Activated CD4-positive, CD25-positive, alpha-beta regulatory T cell treated with anti-CD3 and anti-CD28 coated beads, Interleukin-2, amount 50 U/mL, for 24 hours (primary cell): ENCODE measurements around the gene LGI2.
"Not testable (repeated sequence)": the region's sequence is repeated elsewhere in the genome, so short reads cannot be mapped to it uniquely, and the experiment has no call there.

Experiments used
- ATAC-seq, 2 donors: fragments of 150-1000 bp; cut with Tn5 transposase; one replicate each; pipeline ENCODE4 v1.10.0; 2021; ENCODE audit warnings: mild to moderate bottlenecking in 1 of 2, moderate library complexity in 1 of 2

The LGI2 gene

GRCh38 chr4:25043548-25043947 lies 12.8 kb upstream of the LGI2 start:
- ATAC-seq = no peak

DNA sequence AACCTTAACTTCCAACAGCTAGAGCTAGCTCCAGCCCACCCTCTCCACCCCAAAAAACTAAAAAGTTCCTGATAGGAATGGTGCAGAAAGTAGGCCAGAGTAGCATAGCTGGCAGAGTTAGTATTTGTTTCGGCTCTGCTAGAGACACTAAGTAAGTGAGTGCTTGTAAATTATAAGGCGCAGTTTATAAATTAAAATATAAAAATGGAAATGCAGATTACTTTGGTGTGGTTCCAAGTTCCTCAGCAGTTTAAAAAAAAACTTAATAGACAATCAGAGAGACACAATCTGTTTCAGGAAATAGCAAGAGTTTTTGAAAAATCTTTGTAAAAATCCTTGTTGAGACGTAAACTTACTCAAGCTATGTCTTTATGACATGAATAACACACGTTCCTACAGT lies 2.8 kb upstream of the LGI2 start:
- ATAC-seq = no peak

GRCh38 chr4:25032126-25032525 lies 1.4 kb upstream of the LGI2 start:
- ATAC-seq = no peak

DNA sequence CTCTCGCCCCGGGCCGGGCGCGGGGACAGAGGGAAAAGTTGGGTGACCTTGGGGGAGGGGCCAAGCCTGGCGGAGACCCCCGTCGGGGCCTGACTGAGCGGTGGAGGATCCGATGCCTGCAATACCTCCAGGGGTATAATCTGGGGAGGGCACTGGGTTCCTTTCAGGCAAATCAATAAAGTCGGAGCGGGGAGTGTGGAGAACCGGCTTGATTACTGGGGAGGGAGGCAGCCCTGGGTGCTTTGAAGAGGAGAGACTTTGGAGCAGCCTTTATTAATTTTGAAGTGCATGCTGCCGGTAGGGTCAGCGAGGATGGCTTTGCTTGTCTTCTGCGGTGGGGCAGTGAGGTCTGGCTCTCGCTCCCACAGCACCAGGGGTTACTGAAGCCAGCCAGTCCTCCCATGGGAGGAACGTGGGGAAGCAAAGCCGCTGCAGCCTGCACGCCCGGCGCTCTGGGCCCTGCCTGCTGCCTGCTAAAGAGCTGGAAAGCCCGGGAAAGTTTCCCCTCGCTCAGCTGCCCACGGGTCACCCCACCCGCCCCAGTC lies 403 bp upstream of the LGI2 start:
- ATAC-seq = no peak

DNA sequence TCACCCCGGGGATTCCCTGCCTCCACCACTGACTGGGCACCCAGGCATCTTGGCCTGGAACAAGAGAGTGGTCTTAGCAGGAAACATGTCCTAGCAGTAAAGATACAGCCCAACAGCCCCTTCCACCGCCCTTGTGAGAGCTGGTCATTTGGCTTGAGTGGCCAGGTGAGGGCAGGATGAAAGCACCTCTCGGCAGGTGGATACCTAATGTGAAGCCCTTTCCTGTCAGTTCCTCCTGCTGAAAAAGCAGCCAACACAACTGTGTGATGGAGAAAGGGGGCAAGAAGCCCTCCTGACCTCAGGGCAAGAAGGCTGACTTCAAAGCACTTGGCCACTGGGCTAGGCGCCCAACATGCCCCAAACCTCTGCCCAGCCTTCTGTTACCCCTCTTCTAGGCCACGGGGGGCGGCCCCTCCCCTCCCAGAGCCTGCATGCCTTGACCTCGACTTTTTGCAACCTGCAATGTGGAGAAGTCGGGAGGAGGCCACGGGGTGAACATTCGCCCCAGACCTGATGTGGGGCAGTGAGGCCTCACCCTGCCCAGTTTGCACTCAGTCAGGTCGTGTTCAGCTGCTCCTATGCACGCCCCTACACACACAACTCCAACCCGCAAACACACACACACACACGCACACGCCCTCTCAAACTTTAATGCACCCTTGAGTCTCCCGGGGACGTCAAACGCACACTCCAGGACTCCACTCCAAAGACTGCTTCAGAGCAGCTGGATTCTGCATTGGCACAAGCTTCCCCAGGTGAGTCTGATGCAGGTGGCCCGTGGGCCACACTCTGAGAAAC lies 1.1 kb downstream of the LGI2 start:
- no peak for ATAC-seq

DNA sequence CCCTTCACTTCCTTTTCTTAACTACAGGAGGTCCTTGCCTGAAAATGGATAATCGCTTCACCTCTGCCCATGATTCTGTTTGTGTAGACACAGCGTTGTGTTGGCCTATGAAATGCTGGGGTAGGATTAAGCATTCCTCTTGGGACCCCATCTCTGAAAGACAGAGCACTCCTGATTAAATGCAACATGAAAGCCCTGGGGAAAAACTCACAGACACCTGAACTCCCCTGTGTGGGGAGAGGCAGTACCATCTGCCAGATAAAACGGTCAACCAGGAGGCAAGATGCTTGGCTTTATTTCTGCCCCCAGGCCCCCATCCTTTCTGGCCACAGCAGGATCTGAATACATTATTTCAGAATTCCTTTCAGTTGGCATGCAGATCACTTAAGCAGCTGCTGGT lies 1.9 kb downstream of the LGI2 start:
- ATAC-seq = no peak

DNA sequence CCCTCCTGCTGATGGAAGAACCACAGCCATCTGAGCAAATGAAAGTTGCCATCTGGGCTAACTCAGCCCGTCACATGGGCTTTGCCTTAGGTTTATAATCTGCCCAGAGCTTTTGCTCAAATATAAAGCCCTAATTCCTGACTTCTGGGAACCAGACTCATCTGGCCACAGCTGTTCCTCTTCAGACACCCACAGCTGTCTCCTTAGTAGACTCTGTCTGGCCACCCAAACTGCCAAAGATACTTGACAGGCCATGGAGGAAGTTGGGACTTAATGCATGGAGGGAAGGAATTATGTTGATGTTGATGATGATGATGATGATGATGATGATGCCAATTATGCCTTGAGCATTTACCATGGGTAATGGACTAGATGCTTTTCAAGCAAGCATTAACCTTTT lies 8.0 kb downstream of the LGI2 start:
- ATAC-seq = no peak

GRCh38 chr4:25021216-25021615 lies 9.5 kb downstream of the LGI2 start:
- no peak for ATAC-seq

- ATAC-seq = no peak
Measured at GRCh38 chr4:25020236-25020635, 10.5 kb downstream of the LGI2 start.

DNA sequence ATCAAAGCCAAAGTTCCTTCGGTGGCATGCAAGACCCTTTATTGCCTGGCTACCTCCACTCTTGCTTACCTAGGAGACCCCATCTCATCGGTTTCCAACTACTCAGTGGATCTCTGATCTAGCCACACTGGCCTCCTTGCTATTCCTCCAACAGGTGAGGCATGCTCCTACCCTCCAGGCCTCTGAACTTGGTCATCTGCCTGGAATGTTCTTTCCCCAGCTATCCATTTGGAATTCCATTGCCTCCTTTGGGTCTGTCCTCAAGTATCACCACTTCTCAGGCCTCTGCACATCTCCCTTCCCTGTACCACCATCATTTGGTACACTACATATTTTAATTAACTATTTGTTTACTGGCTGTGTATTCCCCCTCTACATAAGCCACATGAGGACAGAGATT lies 11.2 kb downstream of the LGI2 start:
- ATAC-seq = no peak

GRCh38 chr4:25015012-25015411 lies 15.7 kb downstream of the LGI2 start:
- ATAC-seq = no peak

DNA sequence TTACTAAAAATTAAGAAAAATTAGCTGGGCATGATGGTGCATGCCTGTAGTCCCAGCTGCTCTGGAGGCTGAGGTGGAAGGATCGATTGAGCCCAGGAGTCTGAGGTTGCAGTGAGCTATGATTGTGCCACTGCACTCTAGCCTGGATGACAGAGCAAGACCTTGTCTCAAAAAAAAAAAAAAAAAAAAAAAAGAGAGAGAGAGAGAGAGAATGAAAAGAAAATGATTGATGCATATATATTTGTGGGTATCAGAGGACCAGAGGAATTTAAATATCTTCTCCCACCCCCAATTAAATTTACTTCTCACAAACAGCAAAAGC lies 16.1 kb downstream of the LGI2 start:
- ATAC-seq = not testable (repeated sequence)

GRCh38 chr4:25013756-25014661 lies 16.7 kb downstream of the LGI2 start:
- ATAC-seq = no peak

DNA sequence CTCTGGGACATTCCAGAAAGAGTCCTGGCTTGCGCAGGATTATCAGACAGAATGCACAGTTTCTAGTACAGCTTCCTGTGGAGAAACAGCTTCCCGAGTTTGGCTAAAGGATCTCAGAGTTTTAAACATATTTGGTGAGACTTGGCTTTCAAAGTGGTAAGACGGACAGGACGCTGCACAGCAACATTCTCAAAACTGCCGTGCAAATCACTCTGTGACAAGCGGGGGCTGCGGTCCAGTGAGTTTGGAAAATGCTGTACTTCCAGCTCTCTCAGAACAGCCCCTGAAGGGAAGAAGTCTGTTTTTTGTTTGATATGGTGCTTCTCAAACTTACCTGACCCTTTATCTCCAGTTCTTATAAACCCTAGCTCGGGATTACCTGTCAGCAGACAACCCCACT lies 18.1 kb downstream of the LGI2 start:
- ATAC-seq = no peak

DNA sequence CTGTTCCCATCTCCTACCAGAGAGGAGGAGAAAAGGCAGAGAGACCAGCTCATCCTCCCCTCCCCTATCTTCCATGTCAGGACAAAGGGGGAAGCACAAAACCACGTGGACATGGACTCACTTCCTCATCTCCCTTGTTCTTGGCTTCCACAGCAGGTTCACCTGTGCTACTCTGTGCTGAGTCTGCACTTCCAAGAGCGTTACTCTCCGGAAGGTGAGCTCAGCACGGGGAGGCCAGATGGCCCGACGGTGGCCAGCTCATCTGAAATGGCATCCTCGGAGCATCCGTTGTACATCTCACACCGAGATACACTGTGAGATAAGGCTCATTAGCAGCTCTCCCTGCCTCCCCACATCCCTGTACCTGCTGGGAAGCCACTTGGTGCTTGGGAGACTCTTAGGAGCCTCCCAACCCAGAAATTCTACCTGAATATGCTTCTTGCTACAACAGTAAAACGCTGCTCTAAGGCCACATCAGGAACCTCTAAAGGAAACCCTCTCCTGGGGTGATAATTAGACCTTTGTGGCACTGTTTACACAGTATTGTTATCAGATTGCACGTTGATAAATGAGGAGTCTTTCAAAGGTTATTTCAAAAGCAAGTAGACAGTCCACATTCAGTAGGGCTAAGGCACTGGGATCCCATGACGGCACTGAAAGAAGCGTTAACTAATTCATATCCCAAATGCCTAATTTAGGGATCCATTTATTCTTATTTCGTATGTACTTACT lies 19.4 kb downstream of the LGI2 start:
- no peak for ATAC-seq

DNA sequence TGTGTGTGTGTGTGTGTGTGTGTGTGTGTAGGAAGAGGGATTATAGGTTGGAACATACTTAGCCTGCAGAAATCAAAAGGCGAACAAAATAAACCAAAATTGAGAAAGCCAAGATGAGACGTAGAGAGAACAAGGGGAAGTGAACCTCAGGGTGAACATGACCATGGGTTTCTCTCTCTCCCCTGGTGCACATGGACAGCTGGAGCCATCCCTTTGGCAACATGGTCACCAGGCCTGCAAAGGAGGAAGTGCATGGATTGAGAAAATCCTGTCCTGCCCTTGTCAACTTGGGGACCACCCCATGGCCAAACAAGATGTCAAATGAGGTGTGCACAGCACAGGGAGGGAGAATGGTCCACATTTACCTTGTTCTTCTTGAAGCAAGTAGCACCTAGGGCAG lies 23.1 kb downstream of the LGI2 start:
- ATAC-seq = no peak

GRCh38 chr4:25002681-25003080 lies 28.1 kb downstream of the LGI2 start:
- no peak for ATAC-seq

- ATAC-seq = no peak
Measured at GRCh38 chr4:25001509-25001908, 29.2 kb downstream of the LGI2 start.

- ATAC-seq = no peak
Measured at GRCh38 chr4:25000639-25001038, 30.1 kb downstream of the LGI2 start.

- no peak for ATAC-seq
Measured at GRCh38 chr4:24999392-25000089, 31.2 kb downstream of the LGI2 start.

GRCh38 chr4:24995346-24995919 lies 35.3 kb downstream of the LGI2 start:
- no peak for ATAC-seq

GRCh38 chr4:24993551-24994080 lies 37.1 kb downstream of the LGI2 start:
- no peak for ATAC-seq
